Neuronal stem cell (in vitro differentiated cells): ENCODE results near the gene RNF125.

Experiments used
- DNase-seq: peaks from one replicate; pipeline ENCODE4 v3.0.0-alpha.2; 2013; ENCODE audit warnings: low spot score
- H2AFZ ChIP-seq: one replicate; pipeline ENCODE4 v1.6.1; 2013; ENCODE audit warnings: mild to moderate bottlenecking, low read length, inconsistent platforms
- H2AK5ac ChIP-seq: 2 replicates; pipeline ENCODE4 v1.6.1; 2013; ENCODE audit warnings: low read depth, mild to moderate bottlenecking, inconsistent platforms, low read length, moderate library complexity, mixed read lengths
- H2BK120ac ChIP-seq: 2 replicates; pipeline ENCODE4 v1.6.1; 2013; ENCODE audit warnings: low read depth, mild to moderate bottlenecking, inconsistent platforms, low read length, moderate library complexity, mixed read lengths
- H2BK12ac ChIP-seq: one replicate; pipeline ENCODE4 v1.6.1; 2013; ENCODE audit warnings: low read length, inconsistent platforms
- H2BK15ac ChIP-seq: 2 replicates; pipeline ENCODE4 v1.6.1; 2013; ENCODE audit warnings: mild to moderate bottlenecking, low read length, inconsistent platforms, mixed read lengths
- H2BK5ac ChIP-seq: one replicate; pipeline ENCODE4 v1.6.1; 2013; ENCODE audit warnings: inconsistent platforms, mild to moderate bottlenecking, low read length, moderate library complexity
- H3K14ac ChIP-seq: one replicate; pipeline ENCODE4 v1.6.1; 2013; ENCODE audit warnings: low read length, inconsistent platforms
- H3K18ac ChIP-seq: 2 replicates; pipeline ENCODE4 v1.6.1; 2013; ENCODE audit warnings: low read length, inconsistent platforms
- H3K23ac ChIP-seq: 2 replicates; pipeline ENCODE4 v1.6.1; 2013; ENCODE audit warnings: low read depth, mild to moderate bottlenecking, mixed read lengths, low read length, inconsistent platforms; ENCODE audit not compliant: poor library complexity
- H3K27ac ChIP-seq: replicated peaks from 3 replicates; pipeline ENCODE4 v1.5.1; 2013; ENCODE audit warnings: low read length, inconsistent platforms
- H3K27me3 ChIP-seq, 3 experiments: 2 replicates each; pipeline ENCODE4 v1.6.1; 2013; ENCODE audit warnings: low read length in 3 of 3, mild to moderate bottlenecking in 2 of 3, inconsistent platforms in 1 of 3, low read depth in 1 of 3, mixed read lengths in 1 of 3, moderate library complexity in 1 of 3; ENCODE audit not compliant: control insufficient read depth in 3 of 3, insufficient read depth in 3 of 3
- H3K36me3 ChIP-seq, 2 donors: replicated peaks in 1 of 2; 2 replicates each; pipeline ENCODE4 v1.6.1; 2013; ENCODE audit warnings: low read length in 2 of 2; ENCODE audit not compliant: control insufficient read depth in 2 of 2, insufficient read depth in 2 of 2
- H3K4ac ChIP-seq: 2 replicates; pipeline ENCODE4 v1.6.1; 2013; ENCODE audit warnings: inconsistent platforms, mild to moderate bottlenecking, low read length, moderate library complexity
- H3K4me1 ChIP-seq, 2 donors: 1 replicate in 1 of 2; 2 replicates in 1 of 2; pipeline ENCODE4 v1.6.1; 2013; ENCODE audit warnings: low read length in 2 of 2, low read depth in 1 of 2; ENCODE audit not compliant: control insufficient read depth in 2 of 2, insufficient read depth in 1 of 2
- H3K4me2 ChIP-seq: one replicate; pipeline ENCODE4 v1.6.1; 2013; ENCODE audit warnings: mild to moderate bottlenecking, low read length, inconsistent platforms; ENCODE audit not compliant: insufficient read depth, poor library complexity, severe bottlenecking
- H3K4me3 ChIP-seq, 2 donors: 2 replicates each; pipeline ENCODE4 v1.5.1; 2013; ENCODE audit warnings: low read length in 2 of 2, mild to moderate bottlenecking in 2 of 2, inconsistent platforms in 1 of 2, moderate library complexity in 1 of 2
- H3K79me1 ChIP-seq: one replicate; pipeline ENCODE4 v1.6.1; 2013; ENCODE audit warnings: low read depth, mild to moderate bottlenecking, inconsistent platforms, low read length, moderate library complexity
- H3K9ac ChIP-seq: one replicate; pipeline ENCODE4 v1.6.1; 2013; ENCODE audit warnings: mild to moderate bottlenecking, low read depth, low read length, inconsistent platforms; ENCODE audit not compliant: poor library complexity
- H3K9me3 ChIP-seq, 2 donors: replicated peaks in 1 of 2; 2 replicates each; pipeline versions ENCODE3 to v1.6.1; 2013; ENCODE audit warnings: low read length in 2 of 2, mild to moderate bottlenecking in 2 of 2, inconsistent platforms in 1 of 2, low read depth in 1 of 2, mixed read lengths in 1 of 2, moderate library complexity in 1 of 2; ENCODE audit not compliant: control insufficient read depth in 2 of 2, insufficient read depth in 1 of 2
- H4K8ac ChIP-seq: one replicate; pipeline ENCODE4 v1.6.1; 2013; ENCODE audit warnings: low read depth, mild to moderate bottlenecking, inconsistent platforms, low read length, moderate library complexity
- H4K91ac ChIP-seq: one replicate; pipeline ENCODE4 v1.6.1; 2013; ENCODE audit warnings: low read length, low read depth, mild to moderate bottlenecking, inconsistent platforms; ENCODE audit not compliant: poor library complexity
- WGBS, 2 donors: extraction: QIAGEN DNeasy Blood & Tissue Kit; methylation state at CpG; one replicate each; pipeline ENCODE4 v1.1.7; 2013; ENCODE audit warnings: missing lambda C conversion rate in 2 of 2, mixed read lengths in 1 of 2; ENCODE audit not compliant: insufficient read length in 2 of 2, insufficient replicate concordance in 1 of 2; ENCODE audit errors: extremely low coverage in 2 of 2; 5-methylcytosine and 5-hydroxymethylcytosine counted together

RNF125 gene

DNA sequence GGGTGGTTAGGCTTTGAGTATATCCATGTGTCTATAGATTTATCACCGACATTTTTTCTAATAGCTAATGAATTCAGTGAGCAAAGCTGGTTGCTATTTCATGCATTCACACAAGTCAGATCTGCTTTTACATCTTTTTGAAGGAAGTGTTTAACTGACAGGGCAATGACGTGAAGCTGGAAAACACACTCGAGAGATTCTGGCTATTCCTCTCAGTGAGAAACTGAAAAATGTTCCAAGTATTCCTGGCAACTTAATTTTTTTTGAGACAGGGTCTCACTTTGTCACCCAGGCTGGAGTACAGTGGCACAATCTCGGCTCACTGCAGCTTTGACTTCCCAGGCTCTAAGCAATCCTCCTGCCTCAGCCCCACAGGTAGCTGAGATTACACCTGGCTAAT lies 94.2 kb downstream of the RNF125 start:
- WGBS, 2 donors = no CpG with 5 or more reads among the region's 4 CpGs
- Histone ChIP-seq H3K79me1 (peaks cover 4% of the 10 kb centered on the region), H3K27ac (no peak overlapping the region), H3K4me2 (no peak overlapping the region), H3K14ac (no peak overlapping the region), H2AFZ (no peak overlapping the region), H4K91ac (no peak overlapping the region), H3K4ac (no peak overlapping the region), H3K9ac (no peak overlapping the region), H3K4me1 (no peaks in the 10 kb centered on the region), H3K23ac (no peak overlapping the region), H3K36me3 (peaks cover 7 to 97% of the 10 kb centered on the region in 2 donors), H4K8ac (no peak overlapping the region), H3K18ac (no peak overlapping the region), H3K9me3 (peaks cover 0 to 3% of the 10 kb centered on the region in 2 donors), H2BK5ac (no peak overlapping the region), H3K4me3 (no peak overlapping the region), H2AK5ac (no peak overlapping the region), H2BK15ac (no peak overlapping the region), H3K27me3 (no peaks in the 10 kb centered on the region), H2BK120ac (no peak overlapping the region), H2BK12ac (no peak overlapping the region)
- DNase-seq = no peak

DNA sequence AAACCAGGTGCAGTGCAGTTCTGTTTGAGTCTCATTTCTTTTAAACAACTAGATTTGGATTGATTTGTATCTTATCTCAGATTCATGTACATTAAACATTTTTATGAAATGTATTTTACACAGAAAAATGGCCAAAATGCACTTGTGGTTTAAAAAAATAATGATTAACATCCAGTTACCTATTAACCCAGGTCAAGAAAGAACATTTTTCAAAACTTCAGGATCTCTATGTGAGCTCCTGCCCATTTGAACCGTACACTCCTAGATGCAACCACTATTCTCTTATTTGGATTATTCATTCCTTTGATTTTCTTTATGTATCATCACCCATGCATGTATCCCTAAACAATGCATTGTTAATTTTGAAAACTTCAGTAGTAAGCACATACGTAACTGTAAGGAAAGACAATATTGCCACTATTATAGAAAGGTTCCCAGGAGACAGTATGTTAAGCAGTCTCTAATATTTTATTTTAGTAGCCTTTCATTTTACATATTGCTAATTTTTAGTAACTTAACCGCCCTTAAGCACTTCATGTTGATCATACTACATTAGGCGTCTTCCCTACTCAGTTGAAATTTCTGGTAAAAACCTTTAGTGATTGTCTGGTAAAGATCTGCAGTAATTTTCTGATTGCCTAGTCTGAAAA lies 95.8 kb downstream of the RNF125 start:
- H3K14ac ChIP-seq = no peak overlapping the region
- no CpG with 5 or more reads among the region's 4 CpGs for WGBS, 2 donors
- no peak overlapping the region for H2BK15ac ChIP-seq
- H2BK120ac ChIP-seq = no peak overlapping the region
- no peak overlapping the region for H2BK12ac ChIP-seq
- H3K4me1 ChIP-seq = no peaks in the 10 kb centered on the region
- H4K8ac ChIP-seq = no peak overlapping the region
- H3K27ac ChIP-seq = no peak overlapping the region
- H3K79me1 ChIP-seq = peaks cover 4% of the 10 kb centered on the region
- no peak overlapping the region for H3K9ac ChIP-seq
- no peak overlapping the region for H3K4me2 ChIP-seq
- H3K4me3 ChIP-seq = no peak overlapping the region
- H3K18ac ChIP-seq = no peak overlapping the region
- H3K9me3 ChIP-seq = peaks cover 0 to 3% of the 10 kb centered on the region in 2 donors
- H3K4ac ChIP-seq = no peak overlapping the region
- H2AK5ac ChIP-seq = no peak overlapping the region
- no peaks in the 10 kb centered on the region for H3K27me3 ChIP-seq
- H3K23ac ChIP-seq = no peak overlapping the region
- no peak for DNase-seq
- no peak overlapping the region for H4K91ac ChIP-seq
- no peak overlapping the region for H2AFZ ChIP-seq
- H3K36me3 ChIP-seq = peaks cover 7 to 95% of the 10 kb centered on the region in 2 donors
- no peak overlapping the region for H2BK5ac ChIP-seq

GRCh38 chr18:32122039-32122438 lies 103.4 kb downstream of the RNF125 start:
- Histone ChIP-seq H3K4me2 (no peak overlapping the region), H3K9me3 (no peaks in the 10 kb centered on the region), H2AFZ (no peak overlapping the region), H3K9ac (no peak overlapping the region), H2BK12ac (no peak overlapping the region), H2BK5ac (no peak overlapping the region), H2AK5ac (no peak overlapping the region), H2BK15ac (no peak overlapping the region), H3K79me1 (peaks cover 2% of the 10 kb centered on the region), H2BK120ac (no peak overlapping the region), H3K18ac (no peak overlapping the region), H4K8ac (no peak overlapping the region), H3K4ac (no peak overlapping the region), H3K4me3 (no peak overlapping the region), H3K27me3 (no peaks in the 10 kb centered on the region), H4K91ac (no peak overlapping the region), H3K4me1 (no peaks in the 10 kb centered on the region), H3K14ac (no peak overlapping the region), H3K23ac (no peak overlapping the region), H3K27ac (no peak overlapping the region), H3K36me3 (peaks cover 2 to 90% of the 10 kb centered on the region in 2 donors)
- DNase-seq = no peak
- no CpG with 5 or more reads among the region's 5 CpGs for WGBS, 2 donors
